Small intestine (tissue), 16 donors: ENCODE data around the gene PKMYT1. TPM values are rescaled to one million over a fixed set of nuclear protein-coding genes. Genes with fewer than 3 reads are reported as not detected.

Experiments used
- DNase-seq, 2 donors: peaks; one replicate each; pipeline versions ENCODE4 v3.0.0 to v3.0.0-alpha.2; 2013
- FAIRE-seq: peaks from 2 replicates; lab custom pipeline; 2012; peaks lifted over from hg19 to GRCh38; lab: Jason Lieb, UNC
- H3K27ac ChIP-seq, 3 donors: one replicate each; pipeline ENCODE4 v1.5.1; 2013; ENCODE audit warnings: low read length in 2 of 3, mild to moderate bottlenecking in 2 of 3, control low read depth in 1 of 3, inconsistent platforms in 1 of 3, low read depth in 1 of 3, moderate library complexity in 1 of 3
- H3K27me3 ChIP-seq, 3 donors: one replicate each; pipeline ENCODE4 v1.6.1; 2013; ENCODE audit warnings: low read length in 3 of 3, inconsistent platforms in 1 of 3; ENCODE audit not compliant: control insufficient read depth in 3 of 3, insufficient read depth in 3 of 3
- H3K36me3 ChIP-seq, 3 donors: one replicate each; pipeline ENCODE4 v1.6.1; 2013; ENCODE audit warnings: low read length in 3 of 3, inconsistent platforms in 1 of 3, low read depth in 1 of 3, mild to moderate bottlenecking in 1 of 3, moderate library complexity in 1 of 3; ENCODE audit not compliant: control insufficient read depth in 3 of 3, insufficient read depth in 2 of 3
- H3K4me1 ChIP-seq, 3 donors: one replicate each; pipeline ENCODE4 v1.6.1; 2013; ENCODE audit warnings: low read length in 2 of 3, inconsistent platforms in 1 of 3, low read depth in 1 of 3, mild to moderate bottlenecking in 1 of 3, moderate library complexity in 1 of 3; ENCODE audit not compliant: control insufficient read depth in 3 of 3, insufficient read depth in 2 of 3
- H3K4me3 ChIP-seq, 3 donors: one replicate each; pipeline ENCODE4 v1.5.1; 2013; ENCODE audit warnings: low read length in 3 of 3, control low read depth in 1 of 3, inconsistent platforms in 1 of 3, low read depth in 1 of 3, mild to moderate bottlenecking in 1 of 3, moderate library complexity in 1 of 3
- H3K9me3 ChIP-seq, 2 donors: one replicate each; pipeline ENCODE4 v1.6.1; 2013; ENCODE audit warnings: low read depth in 1 of 2, low read length in 1 of 2; ENCODE audit not compliant: control insufficient read depth in 2 of 2, insufficient read depth in 1 of 2
- WGBS, 3 donors: extraction: QIAGEN DNeasy Blood & Tissue Kit; methylation state at CpG; one replicate each; pipeline ENCODE4 v1.1.7; 2013; 5-methylcytosine and 5-hydroxymethylcytosine counted together
- long read RNA-seq, 10 donors: transcript quantifications; one replicate each; lab custom pipeline, GENCODE V29; 2026
- polyA plus RNA-seq, 4 donors: library from polyadenylated mRNA; stranded (reverse) in 3 of 4; unstranded in 1 of 4; fragments of 200-250 nt in 3 of 4; fragments of 120-200 nt in 1 of 4; gene quantifications; one replicate each; pipeline versions ENCODE4 v1.2.1 to v1.2.3, GENCODE V29; 2013
- donor health status: healthy with polysubstance abuse.
- donor health status: control.
- donor health status: control.
- donor health status: Bipolar disorder and iron deficiency.
- donor health status: healthy.

Gene PKMYT1
- 10 to 100 TPM in 2 of 4 donors, 1 to 10 TPM in 2; 2.5 to 24.7 (median 7.0) TPM for polyA plus RNA-seq
- long read RNA-seq, donor 1, result 0 reads
- long read RNA-seq, donor 2, partial matches to known transcripts, result 0 of 8 reads
- long read RNA-seq, donor 2, other reads (novel, unspliced or antisense), result 8 of 8 reads
- long read RNA-seq, donor 3, partial matches to known transcripts, result 0 of 1 reads
- long read RNA-seq, donor 3, other reads (novel, unspliced or antisense), result 0 of 1 reads
- long read RNA-seq, donor 4, result 0 reads
- long read RNA-seq, donor 5, partial matches to known transcripts, result 0 of 1 reads
- long read RNA-seq, donor 5, other reads (novel, unspliced or antisense), result 0 of 1 reads
- long read RNA-seq, donor 6, partial matches to known transcripts, result 0 of 2 reads
- long read RNA-seq, donor 6, other reads (novel, unspliced or antisense), result 0 of 2 reads
- long read RNA-seq, donor 7, transcript PKMYT1-201 (9 exons, 2,171 nt), result major isoform, 6 of 9 reads
- long read RNA-seq, donor 7, partial matches to known transcripts, result 0 of 9 reads
- long read RNA-seq, donor 7, other reads (novel, unspliced or antisense), result 0 of 9 reads
- long read RNA-seq, donor 8, partial matches to known transcripts, result 0 of 1 reads
- long read RNA-seq, donor 8, other reads (novel, unspliced or antisense), result 0 of 1 reads
- long read RNA-seq, donor 9, partial matches to known transcripts, result 0 of 1 reads
- long read RNA-seq, donor 9, other reads (novel, unspliced or antisense), result 0 of 1 reads
- long read RNA-seq, donor 10, partial matches to known transcripts, result 0 of 3 reads
- long read RNA-seq, donor 10, other reads (novel, unspliced or antisense), result 0 of 3 reads

- 6 to 9% (median 9%) methylated on average over 57 to 91 of the region's 91 CpGs for WGBS, 3 donors
- peak within 1 kb of the TSS; percentile 81 to 91 (median 85) for H3K27ac ChIP-seq
- FAIRE-seq, result no peak
Observed at GRCh38 chr16:2980227-2981176, at the start of gene PKMYT1. Gene PKMYT1 (minus strand): TSS chr16:2980446. CDS start chr16:2979657, 789 bp downstream.

GRCh38 chr16:3029491-3030221 lies 49.4 kb upstream of the PKMYT1 start:
- DNase-seq, result peak in 1 of 2 donors; percentile 46
- Histone ChIP-seq H3K9me3 (no peaks in the 10 kb centered on the region), H3K4me3 (no peak overlapping the region), H3K36me3 (peaks cover 0 to 49% (median 5%) of the 10 kb centered on the region in 3 donors), H3K27me3 (peaks cover 0 to 32% (median 9%) of the 10 kb centered on the region in 3 donors), H3K27ac (no peak overlapping the region), H3K4me1 (peaks cover 0 to 25% (median 0%) of the 10 kb centered on the region in 3 donors)
- WGBS, 3 donors, result 18 to 48% (median 42%) methylated on average over 22 to 59 of the region's 59 CpGs
- FAIRE-seq, result no peak

More at GRCh38 chr16:2980227-2981176, at the start of gene PKMYT1:
- DNase-seq, result peak; percentile 91 to 95
- no peaks in the 10 kb centered on the region for H3K9me3 ChIP-seq
- peaks cover 0 to 22% (median 0%) of the 10 kb centered on the region in 3 donors for H3K36me3 ChIP-seq
- H3K4me1 ChIP-seq, result peaks cover 0 to 17% (median 0%) of the 10 kb centered on the region in 3 donors
- H3K4me3 ChIP-seq, result peak within 1 kb of the TSS; percentile 42 to 90 (median 78)
- H3K27me3 ChIP-seq, result peaks cover 0 to 2% (median 0%) of the 10 kb centered on the region in 3 donors

- peaks cover 0 to 25% (median 0%) of the 10 kb centered on the region in 3 donors for H3K4me1 ChIP-seq
Observed at GRCh38 chr16:3028716-3029319, 48.6 kb upstream of the PKMYT1 start.

GRCh38 chr16:3027983-3028715 lies 47.9 kb upstream of the PKMYT1 start:
- WGBS, 3 donors, result 8 to 9% (median 9%) methylated on average over 48 to 58 of the region's 58 CpGs
- Histone ChIP-seq H3K4me1 (peaks cover 0 to 32% (median under 1%) of the 10 kb centered on the region in 3 donors), H3K4me3 (peak overlapping the region in 1 of 3 donors; percentile 7), H3K27ac (peak overlapping the region in 2 of 3 donors; percentile 27 to 39), H3K36me3 (peaks cover 0 to 48% (median 5%) of the 10 kb centered on the region in 3 donors), H3K9me3 (no peaks in the 10 kb centered on the region), H3K27me3 (peaks cover 0 to 32% (median 9%) of the 10 kb centered on the region in 3 donors)
- DNase-seq, result peak; percentile 89 to 95
- no peak for FAIRE-seq

More at GRCh38 chr16:3028716-3029319, 48.6 kb upstream of the PKMYT1 start:
- Histone ChIP-seq H3K27me3 (peaks cover 0 to 32% (median 9%) of the 10 kb centered on the region in 3 donors), H3K36me3 (peaks cover 0 to 47% (median 5%) of the 10 kb centered on the region in 3 donors), H3K27ac (no peak overlapping the region), H3K9me3 (no peaks in the 10 kb centered on the region), H3K4me3 (peak overlapping the region in 1 of 3 donors; percentile 5)
- DNase-seq (no peak), FAIRE-seq (no peak)
- 40 to 74% (median 66%) methylated on average over 13 to 15 of the region's 15 CpGs for WGBS, 3 donors

- Histone ChIP-seq H3K4me1 (peaks cover 2 to 36% (median 8%) of the 10 kb centered on the region in 3 donors), H3K27ac (no peak overlapping the region), H3K27me3 (peaks cover 0 to 28% (median 9%) of the 10 kb centered on the region in 3 donors), H3K9me3 (no peaks in the 10 kb centered on the region), H3K36me3 (peaks cover 0 to 55% (median 5%) of the 10 kb centered on the region in 3 donors), H3K4me3 (no peak overlapping the region)
- 79 to 91% (median 83%) methylated on average over 7 to 8 of the region's 8 CpGs for WGBS, 3 donors
- DNase-seq (no peak), FAIRE-seq (no peak)
Observed at GRCh38 chr16:3027489-3027795, 47.2 kb upstream of the PKMYT1 start.

GRCh38 chr16:3026609-3027488 lies 46.6 kb upstream of the PKMYT1 start:
- no peak overlapping the region for H3K4me3 ChIP-seq
- DNase-seq, result no peak
- FAIRE-seq, result no peak
- H3K36me3 ChIP-seq, result peaks cover 0 to 60% (median 5%) of the 10 kb centered on the region in 3 donors
- H3K27ac ChIP-seq, result no peak overlapping the region
- WGBS, 3 donors, result 95 to 96% (median 95%) methylated on average over 23 to 24 of the region's 24 CpGs
- H3K27me3 ChIP-seq, result peaks cover 0 to 28% (median 9%) of the 10 kb centered on the region in 3 donors
- peaks cover 2 to 42% (median 11%) of the 10 kb centered on the region in 3 donors for H3K4me1 ChIP-seq
- no peaks in the 10 kb centered on the region for H3K9me3 ChIP-seq
